ENCODE measurements around the gene MMP11. TPM values are rescaled to one million over a fixed set of nuclear protein-coding genes. Genes with fewer than 3 reads are reported as not detected.

MMP11 gene
- total RNA-seq, 1 experiment from 2014 or later = 48.2 TPM

DNA sequence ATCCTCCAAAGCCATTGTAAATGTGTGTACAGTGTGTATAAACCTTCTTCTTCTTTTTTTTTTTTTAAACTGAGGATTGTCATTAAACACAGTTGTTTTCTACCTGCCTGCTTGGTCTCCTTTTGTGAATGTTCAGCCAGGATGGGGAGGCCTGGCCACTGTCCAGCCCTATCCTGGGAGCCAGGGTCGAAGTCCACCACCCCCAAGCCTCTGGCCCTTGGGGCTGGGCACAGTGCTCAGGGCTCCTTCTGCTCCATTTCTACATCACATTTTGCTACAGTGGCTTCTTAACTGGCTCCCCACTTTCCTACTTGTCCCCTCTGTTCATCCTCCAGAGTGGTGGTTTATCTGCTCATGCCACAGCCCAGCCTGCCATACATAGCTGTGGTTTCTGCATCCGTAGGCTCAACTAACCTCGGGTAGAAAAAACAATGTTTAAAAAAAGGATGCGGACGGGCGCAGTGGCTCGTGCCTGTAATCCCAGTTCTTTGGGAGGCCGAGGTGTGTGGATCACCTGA, 11.6 kb downstream of the MMP11 start:
- H3K27me3 ChIP-seq (ENCODE audit: low read length) = no peaks in the 10 kb centered on the region
- no peak for DNase-seq
- no peak overlapping the region for H3K4me2 ChIP-seq (ENCODE audit: low read depth, low read length, poor library complexity, severe bottlenecking)

DNA sequence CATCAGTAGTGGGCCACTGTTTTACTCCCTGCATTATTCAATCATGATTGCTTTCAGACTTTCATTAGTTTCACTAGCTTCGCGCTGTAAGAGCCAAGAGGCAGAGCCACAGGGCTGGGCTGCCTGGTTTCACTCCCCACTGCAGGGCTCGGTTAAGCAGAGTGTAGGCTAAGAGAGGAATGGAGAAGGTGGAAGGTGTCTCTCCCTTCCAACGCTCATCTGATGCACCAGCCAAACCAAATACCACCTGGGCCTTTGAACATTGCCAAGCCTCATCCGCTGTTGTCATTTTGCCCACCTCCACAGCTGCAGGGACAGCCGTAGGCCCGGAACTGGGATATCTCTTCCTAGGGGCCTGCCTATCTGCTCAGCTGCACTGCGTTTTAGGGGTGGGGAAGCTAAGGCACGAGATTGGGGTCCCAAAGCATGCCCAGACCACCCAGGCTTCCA, 13.6 kb downstream of the MMP11 start:
- peak overlapping the region; percentile 21; the same call in 1 of the 2 replicates for H2AFZ ChIP-seq (ENCODE audit: low read length)
- H3K4me1 ChIP-seq (ENCODE audit: low read length) = peaks cover 33% of the 10 kb centered on the region
- H3K27me3 ChIP-seq (ENCODE audit: low read length) = no peaks in the 10 kb centered on the region
- H3K9ac ChIP-seq (ENCODE audit: low read length) = peak overlapping the region; percentile 92
- H3K9me3 ChIP-seq (ENCODE audit: low read length) = no peaks in the 10 kb centered on the region
- peaks cover 26% of the 10 kb centered on the region for H4K20me1 ChIP-seq (ENCODE audit: insufficient read depth, low read depth, low read length)
- H3K36me3 ChIP-seq (ENCODE audit: insufficient read depth, low read length) = peaks cover 16% of the 10 kb centered on the region; the same call in 1 of the 2 replicates
- DNase-seq = no peak
- peak overlapping the region; percentile 100 for H3K4me2 ChIP-seq (ENCODE audit: low read depth, low read length, poor library complexity, severe bottlenecking)
- H3K27ac ChIP-seq (ENCODE audit: low read length) = peak overlapping the region; percentile 92
- H3K79me2 ChIP-seq (ENCODE audit: low read length) = peaks cover 40% of the 10 kb centered on the region
- peak overlapping the region; percentile 100 for H3K4me3 ChIP-seq (ENCODE audit: low read length)
- H3K9me2 ChIP-seq (replicated peaks; ENCODE audit: insufficient read depth, low read length) = no peaks in the 10 kb centered on the region

More for the DNA sequence above, 11.6 kb downstream of the MMP11 start:
- H3K27ac ChIP-seq (ENCODE audit: low read length) = peak overlapping the region; percentile 32; the same call in 1 of the 2 replicates
- H3K4me3 ChIP-seq (ENCODE audit: low read length) = no peak overlapping the region
- H3K36me3 ChIP-seq (ENCODE audit: insufficient read depth, low read length) = 0 out of 2 replicates have a peak, but pooled peaks cover 15% of the 10 kb centered on the region
- no peaks in the 10 kb centered on the region for H3K9me3 ChIP-seq (ENCODE audit: low read length)
- H3K4me1 ChIP-seq (ENCODE audit: low read length) = peaks cover 23% of the 10 kb centered on the region
- H3K79me2 ChIP-seq (ENCODE audit: low read length) = peaks cover 20% of the 10 kb centered on the region
- H3K9me2 ChIP-seq (replicated peaks; ENCODE audit: insufficient read depth, low read length) = no peaks in the 10 kb centered on the region
- H2AFZ ChIP-seq (ENCODE audit: low read length) = no peak overlapping the region
- H3K9ac ChIP-seq (ENCODE audit: low read length) = no peak overlapping the region
- H4K20me1 ChIP-seq (ENCODE audit: insufficient read depth, low read depth, low read length) = peaks cover 12% of the 10 kb centered on the region

DNA sequence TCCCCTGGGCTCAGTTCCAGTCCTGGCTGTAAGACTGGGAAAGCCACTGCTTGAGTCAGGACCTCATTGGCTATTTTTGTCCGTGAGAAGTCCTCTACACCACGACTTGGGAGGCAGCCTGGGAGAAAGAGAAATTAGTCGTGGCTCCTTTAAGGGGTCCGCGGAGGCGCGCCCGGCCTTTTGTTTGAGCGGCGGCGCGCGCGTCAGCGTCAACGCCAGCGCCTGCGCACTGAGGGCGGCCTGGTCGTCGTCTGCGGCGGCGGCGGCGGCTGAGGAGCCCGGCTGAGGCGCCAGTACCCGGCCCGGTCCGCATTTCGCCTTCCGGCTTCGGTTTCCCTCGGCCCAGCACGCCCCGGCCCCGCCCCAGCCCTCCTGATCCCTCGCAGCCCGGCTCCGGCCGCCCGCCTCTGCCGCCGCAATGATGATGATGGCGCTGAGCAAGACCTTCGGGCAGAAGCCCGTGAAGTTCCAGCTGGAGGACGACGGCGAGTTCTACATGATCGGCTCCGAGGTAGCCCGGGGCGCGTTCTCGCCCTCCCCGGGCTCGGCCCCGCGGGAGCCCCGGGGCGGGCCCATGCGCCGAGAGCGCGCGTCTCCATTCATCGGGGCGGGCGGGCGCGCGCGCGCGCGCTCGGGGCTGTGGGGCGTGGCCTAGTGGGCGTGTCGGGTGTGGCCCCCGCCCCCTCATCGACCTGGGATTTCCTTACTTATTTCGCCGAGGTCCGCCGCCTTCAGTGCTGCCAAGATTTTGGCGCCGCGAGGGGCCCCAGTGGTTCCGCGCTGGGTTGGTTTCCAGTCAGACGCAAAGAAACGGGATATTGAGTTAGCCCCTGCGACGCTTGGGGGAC, 14.3 kb downstream of the MMP11 start, which contains the start of gene SMARCB1:
TSS of gene SMARCB1 (plus strand) at position 215 of the 848 bp plus-strand sequence. CDS start at position 419, 204 bp downstream.
- H3K4me2 ChIP-seq (ENCODE audit: low read depth, low read length, poor library complexity, severe bottlenecking) = peak within 1 kb of the TSS; percentile 100
- DNase-seq = peak; percentile 95
- peak within 1 kb of the TSS; percentile 100 for H3K4me3 ChIP-seq (ENCODE audit: low read length)
- H4K20me1 ChIP-seq (ENCODE audit: insufficient read depth, low read depth, low read length) = peaks cover 32% of the 10 kb centered on the region
- H3K36me3 ChIP-seq (ENCODE audit: insufficient read depth, low read length) = peaks cover 23% of the 10 kb centered on the region; the same call in 1 of the 2 replicates
- no peaks in the 10 kb centered on the region for H3K9me2 ChIP-seq (replicated peaks; ENCODE audit: insufficient read depth, low read length)
- peak within 1 kb of the TSS; percentile 21; the same call in 1 of the 2 replicates for H2AFZ ChIP-seq (ENCODE audit: low read length)
- no peaks in the 10 kb centered on the region for H3K27me3 ChIP-seq (ENCODE audit: low read length)
- peak within 1 kb of the TSS; percentile 92 for H3K27ac ChIP-seq (ENCODE audit: low read length)
- H3K9ac ChIP-seq (ENCODE audit: low read length) = peak within 1 kb of the TSS; percentile 92
- peaks cover 47% of the 10 kb centered on the region for H3K79me2 ChIP-seq (ENCODE audit: low read length)
- H3K4me1 ChIP-seq (ENCODE audit: low read length) = peaks cover 33% of the 10 kb centered on the region
- H3K9me3 ChIP-seq (ENCODE audit: low read length) = no peaks in the 10 kb centered on the region

DNA sequence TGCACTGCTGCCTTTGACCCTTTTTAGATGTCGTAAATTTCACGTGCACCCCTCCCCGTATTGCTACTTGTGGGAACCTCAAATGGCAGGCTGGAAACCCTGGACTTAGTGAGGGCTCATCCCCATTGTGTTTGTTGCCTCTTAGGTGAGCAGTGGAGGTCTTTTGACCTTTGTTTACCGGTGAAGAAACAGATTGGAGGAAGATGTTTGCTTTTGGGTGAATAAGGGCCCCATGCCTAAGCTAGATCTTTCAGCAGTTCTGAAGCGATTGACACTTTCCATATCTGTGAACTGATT, 14.9 kb downstream of the MMP11 start:
- Histone ChIP-seq H3K4me1 (ENCODE audit: low read length) (peaks cover 33% of the 10 kb centered on the region), H3K36me3 (ENCODE audit: insufficient read depth, low read length) (peaks cover 29% of the 10 kb centered on the region; the same call in 1 of the 2 replicates), H3K27me3 (ENCODE audit: low read length) (no peaks in the 10 kb centered on the region), H3K9ac (ENCODE audit: low read length) (peak overlapping the region; percentile 92), H3K9me2 (replicated peaks; ENCODE audit: insufficient read depth, low read length) (no peaks in the 10 kb centered on the region), H3K4me3 (ENCODE audit: low read length) (peak overlapping the region; percentile 100), H3K27ac (ENCODE audit: low read length) (peak overlapping the region; percentile 92), H3K9me3 (ENCODE audit: low read length) (no peaks in the 10 kb centered on the region), H2AFZ (ENCODE audit: low read length) (no peak overlapping the region), H3K4me2 (ENCODE audit: low read depth, low read length, poor library complexity, severe bottlenecking) (peak overlapping the region; percentile 100), H4K20me1 (ENCODE audit: insufficient read depth, low read depth, low read length) (peaks cover 37% of the 10 kb centered on the region), H3K79me2 (ENCODE audit: low read length) (peaks cover 53% of the 10 kb centered on the region)
- no peak for DNase-seq

DNA sequence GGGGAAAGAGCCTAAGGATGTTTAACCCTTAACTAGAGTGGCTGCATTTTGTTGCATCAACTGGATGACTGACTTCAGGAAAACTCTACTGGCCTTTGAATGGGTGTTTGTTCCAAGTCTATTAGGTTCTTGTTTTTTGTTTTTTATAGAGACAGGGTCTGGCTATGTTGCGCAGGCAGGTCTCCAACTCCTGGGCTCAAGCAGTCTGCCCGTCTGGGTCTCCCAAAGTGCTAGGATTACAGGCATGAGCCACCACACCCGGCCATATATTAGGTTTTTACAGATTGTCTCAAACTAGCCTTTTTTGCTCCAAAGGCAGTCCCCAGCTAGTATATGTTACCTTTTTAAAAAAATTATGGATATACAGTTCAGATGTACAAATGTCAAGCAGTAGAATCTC, 15.3 kb downstream of the MMP11 start:
- Histone ChIP-seq H3K4me2 (ENCODE audit: low read depth, low read length, poor library complexity, severe bottlenecking) (peak overlapping the region; percentile 100), H3K79me2 (ENCODE audit: low read length) (peaks cover 56% of the 10 kb centered on the region), H3K9me3 (ENCODE audit: low read length) (no peaks in the 10 kb centered on the region), H3K9me2 (replicated peaks; ENCODE audit: insufficient read depth, low read length) (no peaks in the 10 kb centered on the region), H2AFZ (ENCODE audit: low read length) (no peak overlapping the region), H3K4me3 (ENCODE audit: low read length) (peak overlapping the region; percentile 100), H3K4me1 (ENCODE audit: low read length) (peaks cover 33% of the 10 kb centered on the region), H3K36me3 (ENCODE audit: insufficient read depth, low read length) (peaks cover 32% of the 10 kb centered on the region; the same call in 1 of the 2 replicates), H3K9ac (ENCODE audit: low read length) (peak overlapping the region; percentile 92), H3K27ac (ENCODE audit: low read length) (peak overlapping the region; percentile 92), H3K27me3 (ENCODE audit: low read length) (no peaks in the 10 kb centered on the region), H4K20me1 (ENCODE audit: insufficient read depth, low read depth, low read length) (peaks cover 37% of the 10 kb centered on the region)
- no peak for DNase-seq

DNA sequence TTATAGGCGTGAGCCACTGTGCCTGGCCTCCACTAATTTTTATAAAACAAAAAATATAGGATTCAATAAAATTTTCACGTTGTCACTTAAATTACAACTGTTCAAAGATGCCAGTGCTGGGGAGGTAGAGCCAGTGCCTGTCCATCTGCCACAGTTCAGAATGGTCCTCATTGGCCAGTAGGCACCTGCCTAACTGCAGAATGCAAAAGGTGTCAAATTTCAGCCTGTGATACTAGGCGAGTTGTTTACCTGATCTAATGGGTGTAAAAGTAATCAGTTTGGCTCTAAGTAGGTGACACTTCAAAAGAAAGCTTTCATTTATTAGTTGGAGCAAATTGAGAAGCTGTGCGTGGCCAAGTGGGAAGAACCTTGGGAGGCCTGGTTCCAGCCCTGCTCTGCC, 16.5 kb downstream of the MMP11 start:
- Histone ChIP-seq H3K4me1 (ENCODE audit: low read length) (peaks cover 33% of the 10 kb centered on the region), H3K9me2 (replicated peaks; ENCODE audit: insufficient read depth, low read length) (no peaks in the 10 kb centered on the region), H2AFZ (ENCODE audit: low read length) (no peak overlapping the region), H3K4me3 (ENCODE audit: low read length) (no peak overlapping the region), H3K27ac (ENCODE audit: low read length) (peak overlapping the region; percentile 92), H3K4me2 (ENCODE audit: low read depth, low read length, poor library complexity, severe bottlenecking) (peak overlapping the region; percentile 100), H3K36me3 (ENCODE audit: insufficient read depth, low read length) (peaks cover 37% of the 10 kb centered on the region; the same call in 1 of the 2 replicates), H3K9me3 (ENCODE audit: low read length) (no peaks in the 10 kb centered on the region), H3K9ac (ENCODE audit: low read length) (peak overlapping the region; percentile 3), H4K20me1 (ENCODE audit: insufficient read depth, low read depth, low read length) (peaks cover 37% of the 10 kb centered on the region), H3K79me2 (ENCODE audit: low read length) (peaks cover 59% of the 10 kb centered on the region), H3K27me3 (ENCODE audit: low read length) (no peaks in the 10 kb centered on the region)
- DNase-seq = no peak

DNA sequence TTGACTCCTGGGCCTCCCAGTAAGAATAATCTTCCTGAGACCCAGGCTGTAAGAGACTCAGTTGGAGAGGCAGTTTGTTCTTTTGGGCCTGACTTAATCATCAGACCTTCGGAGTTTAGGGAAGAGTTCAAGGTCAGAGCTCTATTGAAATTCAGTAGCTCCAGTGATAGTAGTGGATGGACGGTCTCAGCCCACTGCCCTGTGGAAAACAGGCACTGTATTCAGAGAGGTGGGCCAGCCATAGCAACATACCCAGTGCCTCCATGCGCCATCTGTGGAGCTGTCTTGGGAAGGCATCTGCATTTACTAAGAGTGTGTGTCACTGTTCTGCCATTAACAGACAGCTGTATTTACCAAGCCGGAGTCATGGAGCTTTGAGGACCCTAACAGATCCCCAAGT, 17.0 kb downstream of the MMP11 start:
- Histone ChIP-seq H3K79me2 (ENCODE audit: low read length) (peaks cover 59% of the 10 kb centered on the region), H3K36me3 (ENCODE audit: insufficient read depth, low read length) (peaks cover 40% of the 10 kb centered on the region; the same call in 1 of the 2 replicates)

More for the DNA sequence above, 17.0 kb downstream of the MMP11 start:
- H3K4me3 ChIP-seq (ENCODE audit: low read length) = no peak overlapping the region
- no peaks in the 10 kb centered on the region for H3K27me3 ChIP-seq (ENCODE audit: low read length)
- H3K27ac ChIP-seq (ENCODE audit: low read length) = peak overlapping the region; percentile 92
- H3K9ac ChIP-seq (ENCODE audit: low read length) = peak overlapping the region; percentile 3
- H2AFZ ChIP-seq (ENCODE audit: low read length) = no peak overlapping the region
- H3K4me1 ChIP-seq (ENCODE audit: low read length) = peaks cover 33% of the 10 kb centered on the region
- H3K9me2 ChIP-seq (replicated peaks; ENCODE audit: insufficient read depth, low read length) = no peaks in the 10 kb centered on the region
- H3K9me3 ChIP-seq (ENCODE audit: low read length) = no peaks in the 10 kb centered on the region
- H3K4me2 ChIP-seq (ENCODE audit: low read depth, low read length, poor library complexity, severe bottlenecking) = peak overlapping the region; percentile 100
- DNase-seq = no peak
- peaks cover 37% of the 10 kb centered on the region for H4K20me1 ChIP-seq (ENCODE audit: insufficient read depth, low read depth, low read length)
